Ishikawa (cell line): ENCODE measurements around the gene MTG1.

Experiments used
- CEBPB ChIP-seq: IDR thresholded peaks from 2 replicates; pipeline ENCODE4 v1.6.1; 2012
- CREB1 ChIP-seq: IDR thresholded peaks from 2 replicates; pipeline ENCODE4 v1.6.1; 2012; ENCODE audit warnings: low read depth
- EGR1 ChIP-seq: IDR thresholded peaks from 2 replicates; pipeline ENCODE4 v1.6.1; 2012
- EP300 ChIP-seq: IDR thresholded peaks from 2 replicates; pipeline ENCODE4 v1.6.1; 2012; ENCODE audit warnings: borderline replicate concordance
- FOXM1 ChIP-seq: IDR thresholded peaks from 2 replicates; pipeline ENCODE4 v1.6.1; 2012; ENCODE audit warnings: low read depth, borderline replicate concordance
- NFIC ChIP-seq: IDR thresholded peaks from 2 replicates; pipeline ENCODE4 v1.6.1; 2012
- RAD21 ChIP-seq: IDR thresholded peaks from 2 replicates; pipeline ENCODE4 v1.6.1; 2012; ENCODE audit warnings: low read depth
- TAF1 ChIP-seq: IDR thresholded peaks from 2 replicates; pipeline ENCODE4 v1.6.1; 2012; ENCODE audit warnings: low read depth, mild to moderate bottlenecking
- TCF12 ChIP-seq: IDR thresholded peaks from 2 replicates; pipeline ENCODE4 v1.6.1; 2012; ENCODE audit warnings: low read depth
- TEAD4 ChIP-seq: IDR thresholded peaks from 2 replicates; pipeline ENCODE4 v1.6.1; 2012
- YY1 ChIP-seq: IDR thresholded peaks from 2 replicates; pipeline ENCODE4 v1.6.1; 2012; ENCODE audit warnings: low read depth
- ZBTB7A ChIP-seq: IDR thresholded peaks from 2 replicates; pipeline ENCODE4 v1.6.1; 2012; ENCODE audit warnings: low read depth
- TF ChIP-seq, protein P1 (sequence below): IDR thresholded peaks from 2 replicates; pipeline ENCODE4 v1.6.1; 2012
- TF ChIP-seq, protein P2 (sequence below): IDR thresholded peaks from 2 replicates; pipeline ENCODE4 v1.6.1; 2012
- TF ChIP-seq, protein P3 (sequence below): IDR thresholded peaks from 2 replicates; pipeline ENCODE4 v1.6.1; 2012; ENCODE audit warnings: low read depth, mild to moderate bottlenecking

The MTG1 gene

DNA sequence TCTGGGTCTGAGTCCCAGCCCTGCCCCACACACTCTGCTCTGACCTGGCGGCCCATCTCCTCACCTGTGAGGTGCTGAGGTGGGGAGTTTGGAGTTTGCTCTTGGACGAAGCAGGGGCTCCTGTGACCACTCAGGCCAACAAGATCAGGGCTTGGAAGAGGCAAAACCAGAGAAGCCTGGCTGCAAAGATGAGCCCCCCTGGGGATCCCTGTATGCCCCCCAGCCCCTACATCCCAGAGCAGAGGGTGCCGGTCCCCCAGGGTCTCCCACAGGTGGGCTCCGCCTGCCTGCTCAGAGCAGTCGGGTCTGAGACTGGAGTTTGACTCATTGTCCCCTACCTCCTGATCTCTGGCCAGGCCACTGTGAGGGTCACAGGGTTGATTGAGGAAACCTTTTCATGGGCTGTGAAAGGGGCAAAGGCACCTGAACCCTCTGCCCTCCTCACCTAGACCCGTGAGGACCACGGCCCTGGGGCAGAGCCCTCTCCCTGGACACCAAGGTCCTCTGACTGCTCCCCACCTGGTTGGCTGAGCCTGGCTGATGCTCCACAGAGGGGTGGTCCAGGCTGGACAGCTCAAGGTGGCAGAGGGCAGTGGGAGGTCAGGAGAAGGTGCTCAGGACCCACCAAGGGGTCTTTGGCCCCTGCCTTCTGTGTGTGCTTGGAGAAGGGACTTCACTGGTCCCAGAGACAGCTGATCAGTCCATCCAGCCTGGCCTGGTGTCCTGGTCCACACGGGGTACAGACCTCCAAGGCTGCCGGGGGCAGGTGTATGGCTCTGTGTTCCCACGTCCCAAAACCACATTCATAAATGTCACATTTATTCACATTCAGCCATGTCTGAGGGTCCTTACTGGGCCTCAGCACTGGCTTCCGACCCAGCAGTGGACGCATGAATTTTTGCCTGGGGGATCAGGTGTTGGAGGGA, 50.6 kb downstream of the MTG1 start:
- TF ChIP-seq EP300 (no peak), YY1 (no peak), NFIC (no peak), ZBTB7A (no peak), TEAD4 (no peak), TAF1 (no peak), TCF12 (no peak), FOXM1 (no peak), EGR1 (no peak), RAD21 (no peak), CEBPB (no peak), CREB1 (no peak)
- TF ChIP-seq, protein P1, sequence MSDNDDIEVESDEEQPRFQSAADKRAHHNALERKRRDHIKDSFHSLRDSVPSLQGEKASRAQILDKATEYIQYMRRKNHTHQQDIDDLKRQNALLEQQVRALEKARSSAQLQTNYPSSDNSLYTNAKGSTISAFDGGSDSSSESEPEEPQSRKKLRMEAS = no peak
- TF ChIP-seq, protein P2, sequence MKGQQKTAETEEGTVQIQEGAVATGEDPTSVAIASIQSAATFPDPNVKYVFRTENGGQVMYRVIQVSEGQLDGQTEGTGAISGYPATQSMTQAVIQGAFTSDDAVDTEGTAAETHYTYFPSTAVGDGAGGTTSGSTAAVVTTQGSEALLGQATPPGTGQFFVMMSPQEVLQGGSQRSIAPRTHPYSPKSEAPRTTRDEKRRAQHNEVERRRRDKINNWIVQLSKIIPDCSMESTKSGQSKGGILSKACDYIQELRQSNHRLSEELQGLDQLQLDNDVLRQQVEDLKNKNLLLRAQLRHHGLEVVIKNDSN = no peak
- TF ChIP-seq, protein P3, sequence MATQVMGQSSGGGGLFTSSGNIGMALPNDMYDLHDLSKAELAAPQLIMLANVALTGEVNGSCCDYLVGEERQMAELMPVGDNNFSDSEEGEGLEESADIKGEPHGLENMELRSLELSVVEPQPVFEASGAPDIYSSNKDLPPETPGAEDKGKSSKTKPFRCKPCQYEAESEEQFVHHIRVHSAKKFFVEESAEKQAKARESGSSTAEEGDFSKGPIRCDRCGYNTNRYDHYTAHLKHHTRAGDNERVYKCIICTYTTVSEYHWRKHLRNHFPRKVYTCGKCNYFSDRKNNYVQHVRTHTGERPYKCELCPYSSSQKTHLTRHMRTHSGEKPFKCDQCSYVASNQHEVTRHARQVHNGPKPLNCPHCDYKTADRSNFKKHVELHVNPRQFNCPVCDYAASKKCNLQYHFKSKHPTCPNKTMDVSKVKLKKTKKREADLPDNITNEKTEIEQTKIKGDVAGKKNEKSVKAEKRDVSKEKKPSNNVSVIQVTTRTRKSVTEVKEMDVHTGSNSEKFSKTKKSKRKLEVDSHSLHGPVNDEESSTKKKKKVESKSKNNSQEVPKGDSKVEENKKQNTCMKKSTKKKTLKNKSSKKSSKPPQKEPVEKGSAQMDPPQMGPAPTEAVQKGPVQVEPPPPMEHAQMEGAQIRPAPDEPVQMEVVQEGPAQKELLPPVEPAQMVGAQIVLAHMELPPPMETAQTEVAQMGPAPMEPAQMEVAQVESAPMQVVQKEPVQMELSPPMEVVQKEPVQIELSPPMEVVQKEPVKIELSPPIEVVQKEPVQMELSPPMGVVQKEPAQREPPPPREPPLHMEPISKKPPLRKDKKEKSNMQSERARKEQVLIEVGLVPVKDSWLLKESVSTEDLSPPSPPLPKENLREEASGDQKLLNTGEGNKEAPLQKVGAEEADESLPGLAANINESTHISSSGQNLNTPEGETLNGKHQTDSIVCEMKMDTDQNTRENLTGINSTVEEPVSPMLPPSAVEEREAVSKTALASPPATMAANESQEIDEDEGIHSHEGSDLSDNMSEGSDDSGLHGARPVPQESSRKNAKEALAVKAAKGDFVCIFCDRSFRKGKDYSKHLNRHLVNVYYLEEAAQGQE = no peak

DNA sequence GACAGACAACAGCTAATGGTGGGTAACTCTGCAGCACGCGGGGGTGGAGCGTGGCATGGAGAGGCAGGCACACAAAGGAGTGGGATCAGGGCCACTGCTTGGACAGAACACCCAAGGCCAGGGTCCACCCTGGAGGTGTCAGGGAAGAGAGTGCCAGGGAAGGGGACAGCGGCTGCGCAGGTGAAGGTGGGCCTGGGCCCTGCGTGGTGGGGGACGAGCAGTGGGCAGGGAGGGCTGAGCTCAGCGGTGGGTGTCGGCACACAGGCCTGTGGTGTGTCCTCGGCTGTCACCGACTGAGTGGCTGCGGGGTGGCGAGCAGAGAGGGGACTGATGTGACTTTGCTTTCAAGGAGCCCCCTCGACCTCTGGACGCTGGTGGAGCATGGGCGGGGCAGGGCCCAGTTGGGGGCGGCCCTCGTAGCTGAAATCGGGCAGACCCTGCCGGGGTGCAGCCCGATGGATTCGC, 51.3 kb downstream of the MTG1 start:
- TF ChIP-seq EGR1 (no peak), RAD21 (no peak), FOXM1 (no peak), EP300 (no peak), ZBTB7A (no peak), CEBPB (no peak), CREB1 (no peak), TAF1 (no peak), YY1 (no peak), TCF12 (no peak), TEAD4 (no peak), NFIC (no peak)
- TF ChIP-seq, protein P2 = no peak
- TF ChIP-seq, protein P1 = no peak
- TF ChIP-seq, protein P3 = no peak

DNA sequence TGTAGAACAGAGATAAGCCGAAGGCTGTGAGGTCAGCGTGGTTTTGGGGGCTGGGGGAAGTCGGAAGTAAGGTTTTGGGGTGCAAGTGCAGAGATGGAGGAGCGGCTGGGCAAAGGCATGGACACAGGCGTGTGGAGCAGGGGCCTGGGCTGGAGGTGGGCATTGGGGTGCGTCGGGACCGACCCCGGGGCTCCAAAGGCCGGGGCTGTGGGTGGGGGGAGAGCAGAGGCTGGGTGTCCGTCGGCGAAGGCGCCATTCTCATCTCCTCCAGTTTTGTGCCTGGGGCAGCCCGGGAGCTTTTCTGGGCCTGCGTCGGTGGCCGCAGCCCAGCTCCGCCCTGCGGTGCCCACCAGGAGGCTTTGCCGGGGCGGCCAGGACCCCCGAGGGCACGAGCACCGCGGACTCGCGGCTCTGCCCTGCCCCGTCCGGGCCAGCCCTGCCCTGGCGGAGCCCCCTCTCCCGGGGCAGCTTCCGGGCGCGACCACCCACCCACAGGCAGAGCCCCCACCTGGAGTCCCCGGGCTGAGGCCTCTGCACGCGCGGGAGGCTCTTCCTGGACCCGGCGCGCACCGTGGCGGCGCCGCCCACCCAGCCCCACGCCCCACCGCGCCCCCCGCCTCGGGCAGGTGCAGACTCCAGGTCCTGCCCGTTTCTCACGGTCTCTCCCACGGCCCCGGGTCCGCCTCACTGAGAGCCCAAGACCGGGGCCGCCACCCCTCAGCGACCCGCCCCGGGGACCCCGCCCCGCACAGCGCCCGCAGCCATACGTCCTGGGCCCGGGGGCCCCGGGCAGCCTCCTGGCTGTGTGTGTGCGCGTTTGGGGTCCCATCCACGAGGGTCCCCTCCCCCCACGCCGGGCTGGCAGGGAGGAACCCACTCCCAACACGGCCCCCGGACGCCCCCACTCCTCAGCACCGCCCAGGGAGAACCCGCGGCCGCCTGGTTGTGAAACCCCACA, 52.1 kb downstream of the MTG1 start:
- no peak for TF ChIP-seq FOXM1
- TF ChIP-seq, protein P3 = no peak
- no peak for TF ChIP-seq EP300
- TF ChIP-seq, protein P2 = no peak
- no peak for TF ChIP-seq CEBPB
- TF ChIP-seq NFIC = no peak
- no peak for TF ChIP-seq TEAD4
- TF ChIP-seq RAD21 = no peak
- no peak for TF ChIP-seq TAF1
- no peak for TF ChIP-seq TCF12
- no peak for TF ChIP-seq EGR1
- TF ChIP-seq CREB1 = no peak
- no peak for TF ChIP-seq ZBTB7A
- no peak for TF ChIP-seq YY1
